NCI-H774 (cell line): ENCODE data around the gene ASS1.
A peak's percentile ranks its signal among the peaks of the same experiment; 100 is the strongest.
"Not testable (repeated sequence)": the region's sequence is repeated elsewhere in the genome, so short reads cannot be mapped to it uniquely, and the experiment has no call there.

Experiments used
- DNase-seq: peaks from one replicate; lab custom pipeline; 2025; lab: John Stamatoyannopoulos, UW

The ASS1 gene

GRCh38 chr9:130433947-130434262 lies 10.9 kb upstream of the ASS1 start:
- DNase-seq: no peak

DNA sequence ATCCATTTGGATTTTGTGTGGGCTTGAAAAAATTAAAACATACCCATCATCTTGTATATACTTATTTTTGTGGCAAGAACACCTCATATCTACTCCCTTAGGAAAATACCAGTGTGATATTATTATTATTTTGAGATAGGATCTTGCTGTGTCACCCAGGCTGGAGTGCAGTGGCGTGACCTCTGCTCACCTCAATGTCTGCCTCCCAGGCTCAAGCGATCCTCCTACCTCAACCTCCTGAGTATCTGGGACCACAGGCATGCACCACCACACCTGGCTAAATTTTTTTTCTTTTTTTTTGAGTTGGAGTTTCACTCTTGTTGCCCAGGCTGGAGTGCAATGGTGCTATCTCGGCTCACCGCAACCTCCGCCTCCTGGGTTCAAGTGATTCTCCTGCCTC lies 10.1 kb upstream of the ASS1 start:
- not testable (repeated sequence) for DNase-seq

GRCh38 chr9:130437011-130437789 lies 7.6 kb upstream of the ASS1 start:
- no peak for DNase-seq

GRCh38 chr9:130438382-130438981 lies 6.3 kb upstream of the ASS1 start:
- no peak for DNase-seq

DNA sequence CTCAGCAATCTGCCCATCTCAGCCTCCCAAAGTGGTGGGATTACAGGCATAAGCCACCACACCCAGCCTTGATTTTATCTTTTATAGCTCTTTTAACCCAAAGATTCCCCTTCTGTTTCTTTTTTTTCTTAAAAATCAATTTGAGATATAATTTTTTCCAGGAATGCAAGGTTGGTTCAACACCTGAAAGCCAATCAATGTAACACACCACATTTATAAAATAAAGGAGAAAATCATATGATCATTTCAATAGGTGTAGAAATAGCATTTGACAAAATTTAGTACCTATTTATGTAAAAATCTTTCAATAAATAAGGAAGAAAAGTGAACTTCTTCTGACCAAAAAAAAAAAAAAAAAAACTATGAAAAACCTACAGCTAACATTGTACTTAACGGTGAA lies 3.7 kb upstream of the ASS1 start:
- DNase-seq: no peak

DNA sequence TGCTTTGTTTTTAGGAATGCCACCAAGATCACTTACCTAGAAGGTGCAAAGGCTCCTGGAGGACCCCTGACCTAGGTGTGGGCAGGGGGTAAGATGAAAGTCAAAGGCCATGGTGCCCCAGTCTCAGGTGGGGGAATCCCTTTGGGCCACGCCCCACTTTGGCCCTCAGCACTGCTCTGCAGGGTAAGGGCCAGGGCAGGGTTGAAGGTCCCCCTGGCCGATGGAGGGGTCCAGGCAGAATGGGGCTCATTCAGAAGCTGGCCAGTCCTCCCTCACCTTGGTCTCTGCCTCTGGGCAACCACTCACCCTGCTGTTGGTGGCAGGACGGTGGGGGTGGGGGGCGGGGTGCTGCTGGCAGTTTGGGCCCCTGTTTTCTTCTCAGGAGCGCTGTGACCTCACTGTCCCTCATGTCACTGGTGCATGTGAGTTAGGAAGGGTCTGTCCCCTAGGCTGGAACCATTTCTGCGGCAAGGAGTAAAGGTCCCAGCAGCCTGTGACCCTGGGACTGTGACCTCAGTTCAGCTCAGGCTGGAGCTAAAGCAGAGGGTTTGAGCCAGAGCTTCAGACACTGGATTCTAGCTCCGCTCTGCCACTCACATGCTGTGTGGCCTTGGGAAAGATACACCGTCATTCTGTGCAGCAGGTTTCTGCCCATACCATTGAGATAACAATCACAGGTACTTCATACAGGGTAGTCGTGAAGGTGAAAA lies 1.9 kb upstream of the ASS1 start:
- DNase-seq: no peak

- DNase-seq: no peak
These were observed 1.3 kb upstream of the ASS1 start for GRCh38 chr9:130443456-130443801.

GRCh38 chr9:130443840-130444492 lies 795 bp upstream of the ASS1 start:
- no peak for DNase-seq

DNA sequence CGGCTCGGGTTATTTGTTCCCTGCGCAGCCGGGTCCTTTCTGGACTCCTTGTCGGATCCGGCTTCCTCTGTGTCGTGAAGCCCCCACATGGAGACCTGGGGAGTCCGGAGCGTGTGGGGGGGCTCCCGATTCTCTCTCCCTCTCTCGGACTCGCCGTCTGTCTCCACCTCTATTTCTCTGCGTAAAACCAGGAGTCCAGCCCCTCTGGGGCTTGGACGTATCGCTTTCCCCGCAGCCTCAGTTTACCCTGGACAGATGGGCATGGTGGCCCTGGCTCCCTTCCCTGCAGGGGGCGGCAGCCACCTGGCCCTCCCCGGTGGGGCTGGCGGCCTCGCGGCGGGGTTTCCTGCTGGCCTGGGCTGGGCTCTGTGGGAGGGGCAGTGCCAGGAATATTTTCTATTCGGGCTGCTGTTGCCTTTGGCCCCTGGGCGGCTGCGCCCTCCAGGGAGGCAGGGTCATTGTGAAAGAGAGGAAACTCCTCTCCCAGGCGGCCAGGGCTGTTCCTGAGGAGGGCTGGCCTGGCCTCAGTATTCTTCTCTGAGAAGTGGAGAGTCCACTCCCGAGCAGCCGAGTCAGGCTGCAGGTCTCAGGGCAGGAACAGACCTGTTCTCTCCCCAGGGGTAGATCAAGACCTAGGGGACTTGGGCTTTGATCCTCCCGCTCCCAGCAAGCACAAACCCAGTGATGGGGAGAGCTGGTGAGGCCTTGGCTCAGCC lies 665 bp downstream of the ASS1 start:
- DNase-seq: no peak

DNA sequence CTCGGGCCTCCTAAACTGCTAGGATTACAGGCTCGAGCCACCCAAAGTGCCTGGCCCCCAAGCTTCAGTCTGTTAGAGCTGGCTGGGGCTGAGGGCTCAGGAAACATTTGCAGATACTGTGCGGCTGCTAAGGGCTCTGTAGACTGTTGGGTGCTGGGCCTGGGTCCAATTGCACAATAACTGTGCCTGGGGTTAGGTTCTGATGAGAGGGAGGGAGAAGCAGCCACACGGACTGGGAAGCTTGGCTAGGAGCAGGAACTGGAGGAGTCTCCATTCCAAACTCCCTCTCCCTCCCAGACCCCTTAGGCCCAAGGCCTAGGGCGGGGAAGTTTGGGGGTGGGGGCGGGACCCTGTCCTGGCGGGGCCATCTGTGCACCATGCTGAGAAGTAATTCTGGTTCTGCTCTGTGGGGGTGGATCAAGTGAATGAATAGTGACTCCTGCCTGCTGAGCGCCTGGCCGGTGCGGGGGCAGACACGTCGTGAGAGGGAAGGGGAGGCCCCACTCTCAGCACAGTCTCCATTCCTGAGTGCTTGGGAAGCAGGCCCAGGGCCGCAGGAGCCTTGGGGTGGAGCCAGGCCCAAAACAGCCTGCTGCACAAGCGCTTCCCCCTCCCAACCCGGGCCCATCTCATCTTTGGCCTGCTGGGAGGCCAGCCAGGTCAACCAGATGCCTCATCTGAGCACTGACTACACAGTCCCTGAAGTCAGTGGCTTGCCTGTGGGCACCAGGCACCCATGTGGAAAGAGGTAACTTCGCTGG lies 1.5 kb downstream of the ASS1 start:
- no peak for DNase-seq

GRCh38 chr9:130447193-130447816 lies 2.5 kb downstream of the ASS1 start:
- peak; percentile 17 for DNase-seq

DNA sequence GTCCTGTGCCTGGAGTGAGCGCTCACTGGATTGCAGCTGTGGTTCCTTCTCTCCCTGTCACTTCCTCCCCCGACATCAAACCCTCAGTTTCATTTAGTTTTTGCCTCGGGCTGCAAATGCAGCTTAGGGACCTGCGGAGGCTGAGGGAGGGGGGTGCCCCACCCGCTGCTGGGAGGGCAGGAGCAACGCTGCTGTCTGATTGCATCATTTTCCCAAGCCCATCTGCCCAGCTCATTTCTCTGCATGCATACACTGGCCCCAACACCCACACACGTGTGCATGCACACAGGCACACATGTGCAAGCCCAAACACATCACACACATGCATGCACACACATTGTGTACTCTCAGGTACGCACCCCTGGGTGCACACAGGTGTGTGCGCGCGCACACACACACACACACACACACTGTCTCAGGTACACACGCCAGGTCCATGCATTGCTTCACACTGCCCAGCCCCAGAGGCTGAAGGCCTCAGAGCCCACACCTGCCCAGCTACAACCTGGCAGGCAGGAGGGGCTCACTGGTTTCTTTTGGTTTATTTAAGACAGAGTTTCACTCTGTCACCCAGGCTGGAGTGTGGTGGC lies 3.4 kb downstream of the ASS1 start:
- no peak for DNase-seq

GRCh38 chr9:130448771-130449603 lies 4.2 kb downstream of the ASS1 start:
- DNase-seq: no peak

GRCh38 chr9:130450344-130451003 lies 5.7 kb downstream of the ASS1 start:
- no peak for DNase-seq

DNA sequence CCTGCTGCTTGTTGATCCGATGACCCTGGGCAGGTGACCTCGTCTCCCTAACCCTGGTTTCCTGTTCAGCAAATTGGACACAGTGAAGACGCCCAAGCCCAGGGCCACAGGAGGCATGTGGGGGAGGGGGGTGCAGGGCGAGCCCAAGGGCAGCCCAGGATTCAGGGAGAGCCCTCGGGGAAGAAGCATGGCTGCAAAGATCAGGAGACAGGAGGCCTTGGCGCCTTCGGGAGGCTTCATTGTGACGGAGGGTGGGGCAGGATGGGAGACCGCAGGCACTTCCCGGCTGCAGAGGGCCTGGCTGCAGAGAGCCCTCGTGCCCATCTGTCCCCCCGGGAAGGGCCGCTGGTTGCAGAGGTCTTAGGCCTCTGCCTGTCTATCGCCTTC lies 6.2 kb downstream of the ASS1 start:
- no peak for DNase-seq

DNA sequence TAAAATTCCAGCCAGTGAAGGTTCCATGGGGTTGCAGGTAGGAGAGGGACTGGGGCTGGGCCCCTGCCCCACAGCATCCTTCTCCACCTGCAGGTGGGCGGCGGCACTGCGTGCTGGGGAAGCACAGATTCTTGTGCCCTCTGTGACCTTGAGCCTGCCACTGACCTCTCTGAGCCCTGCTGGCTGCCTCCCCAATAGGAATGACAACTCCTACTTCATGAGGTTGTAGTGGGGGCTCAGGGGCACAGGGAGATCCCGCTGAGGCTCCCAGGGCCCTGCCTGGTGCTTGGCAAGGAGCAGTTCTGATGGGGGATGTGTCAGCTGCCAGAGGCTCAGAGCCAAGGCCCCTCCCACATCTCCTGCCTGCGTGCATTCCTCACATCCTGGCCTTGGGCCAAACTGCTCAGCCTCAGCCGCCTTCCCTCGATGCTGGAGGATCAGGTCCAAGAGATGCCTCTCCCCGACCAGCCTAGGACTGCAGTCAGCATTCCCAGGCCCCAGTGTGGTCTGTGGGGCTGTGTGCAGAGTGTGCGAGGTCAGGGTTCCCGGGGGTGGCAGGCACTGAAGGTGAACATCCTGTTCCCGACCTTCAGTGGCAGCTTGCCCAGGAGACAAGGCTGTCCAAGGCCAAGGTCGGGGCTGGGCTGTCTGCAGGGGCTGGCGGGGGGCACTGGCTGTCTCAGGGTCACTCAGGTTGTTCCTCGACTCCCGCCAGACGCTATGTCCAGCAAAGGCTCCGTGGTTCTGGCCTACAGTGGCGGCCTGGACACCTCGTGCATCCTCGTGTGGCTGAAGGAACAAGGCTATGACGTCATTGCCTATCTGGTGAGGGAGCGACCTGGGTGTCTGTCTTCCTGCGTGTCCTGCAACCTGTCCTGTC lies 7.0 kb downstream of the ASS1 start:
- peak; percentile 79 for DNase-seq

DNA sequence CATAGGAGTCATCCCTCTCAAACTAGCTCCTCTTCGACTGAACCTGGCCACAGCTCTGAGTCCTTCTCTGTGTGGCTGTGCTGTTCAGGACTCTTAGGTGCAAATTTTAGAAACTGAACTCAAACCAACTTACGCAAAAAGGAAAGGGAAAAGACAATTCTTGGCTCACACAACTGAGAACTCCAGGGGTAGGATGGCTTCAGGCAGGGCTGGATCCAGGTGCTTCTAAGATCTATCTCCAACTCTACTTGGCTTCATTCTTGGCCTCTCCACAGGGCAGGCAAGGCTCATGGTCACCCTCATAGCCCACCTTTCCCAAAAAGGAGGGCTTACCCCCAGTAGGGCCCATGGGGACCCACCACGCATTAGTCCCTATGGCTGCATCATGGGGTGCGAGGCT lies 8.1 kb downstream of the ASS1 start:
- no peak for DNase-seq

- DNase-seq: peak; percentile 83
These were observed 8.7 kb downstream of the ASS1 start for GRCh38 chr9:130453487-130453886.
